HG02623 (cell line): Measurements from ENCODE around the gene CDC73.
A peak's percentile ranks its signal among the peaks of the same experiment; 100 is the strongest.

Experiments used
- ATAC-seq: cut with Tn5 transposase; IDR thresholded peaks from one replicate; pipeline ENCODE4 v1.9.1; 2021; ENCODE audit warnings: moderate library complexity; ENCODE audit not compliant: unreplicated experiment

CDC73 gene

DNA sequence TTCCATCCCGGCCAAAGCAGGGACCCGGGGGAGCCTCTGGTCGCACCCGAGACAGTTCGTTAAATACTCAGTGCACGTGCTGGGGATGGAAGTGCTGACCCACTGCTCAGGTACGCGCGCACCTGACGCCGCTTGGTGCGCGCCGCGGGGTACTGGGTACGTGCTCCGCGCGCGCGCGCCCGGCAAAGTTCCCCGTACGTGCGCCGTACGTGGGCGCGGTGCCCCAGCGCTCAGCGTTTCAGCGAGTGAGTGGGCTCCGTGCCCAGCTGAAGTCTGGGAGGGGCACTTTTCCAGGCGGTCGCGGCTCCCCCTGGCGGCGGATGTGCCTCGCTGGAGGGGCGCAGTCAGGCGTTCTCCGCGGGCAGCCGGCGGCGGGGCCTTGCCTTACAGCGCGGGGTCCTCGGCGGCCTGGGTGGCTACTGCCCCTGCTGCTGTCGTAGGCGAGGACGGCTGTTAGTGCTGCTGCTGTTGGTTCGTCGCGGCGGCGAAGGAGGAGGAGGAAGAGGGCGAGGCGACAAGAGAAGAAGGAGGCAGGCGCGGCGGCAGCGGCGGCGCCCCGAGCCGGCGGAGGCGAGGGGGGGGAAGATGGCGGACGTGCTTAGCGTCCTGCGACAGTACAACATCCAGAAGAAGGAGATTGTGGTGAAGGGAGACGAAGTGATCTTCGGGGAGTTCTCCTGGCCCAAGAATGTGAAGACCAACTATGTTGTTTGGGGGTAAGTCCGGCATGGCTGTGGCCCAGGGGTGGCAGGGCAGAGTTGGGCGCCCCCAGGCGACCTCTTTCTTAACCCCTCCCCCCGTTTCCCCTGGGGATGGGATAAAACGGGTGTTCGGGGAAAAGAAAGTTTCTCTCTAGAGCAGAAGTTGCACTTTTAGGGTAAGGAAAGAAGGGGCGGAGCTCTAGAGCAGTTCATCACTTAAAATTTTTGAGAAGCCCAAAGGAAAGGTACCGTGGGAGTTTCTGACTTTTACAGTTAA lies at the start of gene CDC73:
Gene CDC73, plus strand, starts transcription at position 416 of the 978 bp plus-strand sequence. Its CDS starts 170 bp downstream, at position 586.
- peak; percentile 89 for ATAC-seq

DNA sequence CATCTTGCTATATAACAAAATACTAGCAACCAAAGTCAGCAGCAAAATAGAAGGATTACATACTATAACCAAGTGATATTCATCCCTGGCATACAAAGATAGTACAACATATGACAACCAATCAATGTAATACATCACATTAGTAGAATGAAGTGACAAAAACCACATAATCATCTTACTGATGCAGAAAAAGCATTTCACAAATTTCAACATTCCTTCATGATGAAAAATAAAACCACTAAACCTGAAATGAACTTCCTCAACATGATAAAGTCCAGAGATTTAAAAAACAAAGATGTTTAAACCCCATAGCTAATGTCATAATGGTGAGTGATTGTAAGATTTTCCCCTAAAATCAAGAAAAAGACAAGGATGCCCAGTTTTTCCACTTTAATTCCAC lies 43.8 kb upstream of the CDC73 start:
- no peak for ATAC-seq

DNA sequence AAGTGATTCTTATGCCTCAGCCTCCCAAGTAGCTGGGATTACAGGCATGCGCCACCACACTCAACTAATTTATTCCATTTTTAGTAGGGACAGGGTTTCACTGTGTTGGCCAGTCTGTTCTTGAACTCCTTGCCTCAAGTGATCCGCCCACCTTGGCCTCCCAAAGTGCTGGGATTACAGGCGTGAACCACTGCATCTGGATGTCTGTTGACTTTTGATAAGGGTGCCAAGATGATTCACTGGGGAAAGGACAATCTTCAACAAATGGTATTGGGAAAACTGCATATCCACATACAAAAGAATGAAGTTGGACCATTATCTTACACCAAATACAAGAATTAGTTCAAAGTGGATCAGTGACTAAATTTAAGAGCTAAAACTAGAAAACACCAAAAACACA lies 42.6 kb upstream of the CDC73 start:
- ATAC-seq: no peak

DNA sequence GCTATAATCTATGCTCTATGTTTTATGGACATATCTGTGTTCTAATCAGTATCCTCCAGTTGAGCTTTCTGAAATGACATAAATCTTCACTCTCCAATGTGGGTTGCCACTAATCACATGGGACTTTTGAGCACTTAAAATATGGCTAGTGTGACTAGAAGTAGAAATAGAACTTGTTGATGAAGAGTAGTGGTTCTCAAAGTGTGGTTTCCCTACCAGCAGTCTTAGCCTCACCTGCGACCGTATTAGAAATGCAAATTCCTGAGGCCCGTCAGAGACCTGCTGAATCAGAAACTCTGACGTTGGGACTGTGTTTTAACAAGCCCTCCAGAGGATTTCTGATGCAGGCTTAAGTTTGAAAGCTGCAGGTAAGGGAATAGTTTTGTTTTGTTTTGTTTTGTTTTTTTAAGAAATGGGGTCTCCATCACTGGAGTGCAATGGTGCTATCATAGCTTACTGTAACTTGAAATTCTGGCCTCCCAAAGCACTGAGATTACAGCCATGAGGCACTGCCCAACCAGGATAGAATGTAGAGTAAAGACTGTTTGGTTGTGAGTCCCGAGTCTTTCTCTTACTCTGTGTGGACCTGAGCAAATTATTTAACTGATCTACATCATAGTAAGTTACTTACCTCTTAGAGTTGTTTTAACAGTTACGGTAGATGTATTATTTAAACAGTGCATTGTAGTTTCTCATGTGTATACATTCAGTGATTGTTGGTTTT lies 38.3 kb upstream of the CDC73 start:
- ATAC-seq: peak; percentile 97

DNA sequence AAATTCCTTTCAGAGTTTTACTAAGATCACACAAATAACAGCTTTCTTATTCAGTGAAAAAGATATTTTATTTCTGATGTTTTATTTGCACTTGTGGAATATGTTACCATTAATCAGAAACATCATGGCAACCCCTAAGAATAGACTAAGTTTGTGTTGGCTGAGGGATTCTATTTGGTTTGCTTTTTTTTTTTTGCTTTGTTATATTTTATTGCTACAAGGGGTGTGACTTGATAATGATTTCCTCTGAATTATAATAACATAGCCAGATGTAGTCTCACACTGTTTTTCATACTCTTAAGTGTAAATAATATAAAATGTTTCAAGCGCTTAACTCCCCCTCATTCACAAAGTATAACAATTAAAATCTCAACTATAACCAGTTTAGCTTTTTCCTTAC lies 36.6 kb upstream of the CDC73 start:
- no peak for ATAC-seq

DNA sequence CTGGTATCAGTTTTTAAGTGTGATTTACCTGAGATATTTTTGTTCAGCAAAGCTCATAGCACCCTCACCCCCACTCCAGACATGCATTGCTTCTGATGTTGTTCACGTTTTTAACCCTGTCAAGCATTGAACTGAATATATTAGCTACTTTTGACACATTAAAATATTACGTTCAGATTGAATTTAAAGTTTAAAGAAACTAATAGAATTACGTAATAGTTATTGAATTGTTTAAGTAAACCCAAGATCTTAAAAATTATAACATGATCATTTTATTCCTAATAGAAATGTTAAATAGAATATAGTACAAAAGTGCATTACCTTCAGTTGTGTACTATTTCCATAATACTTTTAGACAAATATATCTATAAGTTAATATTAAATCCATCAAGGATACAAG lies 35.5 kb upstream of the CDC73 start:
- ATAC-seq: no peak

DNA sequence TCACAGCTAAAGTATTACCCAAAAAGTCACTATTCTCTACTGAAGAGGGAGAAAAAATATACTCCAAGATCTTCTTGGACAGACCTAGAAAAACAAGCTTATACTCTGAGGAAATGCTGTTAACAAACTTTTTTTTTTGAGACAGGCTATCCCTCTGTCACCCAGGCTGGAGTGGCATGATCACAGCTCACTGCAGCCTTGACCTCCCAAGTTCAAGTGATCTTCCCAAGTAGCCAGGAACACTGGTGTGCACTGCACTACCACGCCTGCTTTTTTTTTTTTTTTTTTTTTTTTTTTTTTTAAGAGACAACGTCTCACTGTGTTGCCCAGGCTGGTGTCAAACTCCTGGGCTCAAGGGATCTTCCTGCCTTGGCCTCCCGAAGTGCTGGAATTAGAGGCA lies 33.9 kb upstream of the CDC73 start:
- ATAC-seq: no peak

DNA sequence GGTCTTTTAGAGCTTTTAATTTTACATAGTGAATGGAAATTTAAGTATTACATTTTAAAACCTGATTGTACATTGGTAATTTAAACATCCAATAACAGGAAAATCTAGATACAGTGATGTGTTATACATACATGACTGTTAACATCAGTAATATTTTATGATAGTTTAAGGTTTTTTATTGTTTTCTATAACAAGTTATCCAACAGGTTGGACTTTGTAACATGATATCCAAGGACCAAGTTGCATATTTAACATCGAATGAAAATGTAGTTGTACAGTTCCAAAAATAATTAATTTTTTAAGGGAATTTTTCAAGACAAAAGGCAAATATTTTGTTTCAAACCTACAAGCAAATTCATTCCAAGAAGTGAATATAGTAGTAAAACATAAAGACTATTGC lies 31.0 kb upstream of the CDC73 start:
- no peak for ATAC-seq

DNA sequence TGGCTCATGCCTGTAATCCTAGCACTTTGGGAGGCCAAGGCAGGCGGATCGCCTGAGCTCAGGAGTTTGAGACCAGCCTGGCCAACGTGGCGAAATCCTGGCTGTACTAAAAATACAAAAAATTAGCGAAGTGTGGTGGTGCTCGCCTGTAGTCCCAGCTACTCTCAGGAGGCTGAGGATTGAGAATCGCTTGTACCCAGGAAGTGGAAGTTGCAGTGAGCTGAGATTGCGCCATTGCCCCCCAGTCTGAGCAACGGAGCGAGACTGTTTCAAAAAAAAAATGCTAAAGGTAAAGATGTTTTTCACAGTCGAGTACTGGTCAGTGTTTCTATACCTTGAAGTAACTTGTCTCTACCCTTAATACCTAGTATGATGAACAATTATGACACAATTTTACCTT lies 27.7 kb upstream of the CDC73 start:
- ATAC-seq: no peak

DNA sequence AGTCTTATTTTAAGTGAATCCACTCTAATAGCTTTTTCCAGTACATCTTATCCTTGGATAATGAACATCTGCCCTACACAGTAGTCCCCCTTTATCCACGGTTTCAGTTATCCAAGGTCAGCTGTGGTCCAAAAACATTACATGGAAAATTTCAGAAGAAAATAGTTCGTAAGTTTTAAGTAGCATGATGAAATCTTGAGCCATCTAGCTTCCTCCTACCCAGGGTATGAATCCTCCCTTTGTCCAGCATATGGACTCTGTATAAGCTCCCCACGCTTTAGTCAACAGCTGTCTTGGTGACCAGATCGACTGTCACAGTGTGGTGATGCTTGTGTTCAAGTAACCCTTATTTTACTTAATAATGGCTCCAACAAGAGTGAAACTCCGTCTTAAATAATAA lies 19.2 kb upstream of the CDC73 start:
- ATAC-seq: no peak

DNA sequence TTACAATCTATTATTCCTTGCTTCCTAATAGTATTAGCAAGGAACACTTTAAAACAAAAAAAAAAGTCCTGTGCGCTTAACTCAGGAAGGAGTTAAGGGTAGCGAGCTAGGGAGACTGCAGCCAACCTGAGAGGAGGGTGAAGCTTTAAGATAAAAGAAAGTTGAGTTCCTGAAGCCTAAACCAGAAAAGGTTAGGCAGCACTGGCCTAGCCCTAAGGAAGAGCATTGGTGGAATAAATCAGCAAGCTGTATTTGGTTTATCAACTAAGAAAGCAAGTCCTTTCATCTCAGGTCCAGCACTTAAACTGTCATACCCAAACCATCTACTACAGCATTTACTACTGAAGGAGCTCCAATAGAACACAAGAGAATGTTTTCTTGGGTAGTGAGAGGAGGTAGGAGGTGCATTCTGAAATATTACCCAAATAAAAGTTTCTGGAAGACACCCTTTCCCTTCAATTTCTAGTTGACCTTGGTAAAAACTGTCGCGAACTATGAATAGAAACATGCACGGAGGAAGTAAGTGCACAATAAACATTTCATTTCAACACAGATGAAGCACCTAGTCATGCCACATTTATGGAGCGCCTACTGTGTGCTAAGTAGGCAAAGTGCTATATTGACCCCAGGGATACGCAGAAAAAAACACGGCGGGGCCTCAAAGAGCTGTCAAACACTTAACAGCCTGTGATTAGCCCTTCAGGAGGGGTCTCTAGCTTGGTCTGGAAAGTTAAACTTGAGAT lies 17.9 kb upstream of the CDC73 start:
- ATAC-seq: no peak

DNA sequence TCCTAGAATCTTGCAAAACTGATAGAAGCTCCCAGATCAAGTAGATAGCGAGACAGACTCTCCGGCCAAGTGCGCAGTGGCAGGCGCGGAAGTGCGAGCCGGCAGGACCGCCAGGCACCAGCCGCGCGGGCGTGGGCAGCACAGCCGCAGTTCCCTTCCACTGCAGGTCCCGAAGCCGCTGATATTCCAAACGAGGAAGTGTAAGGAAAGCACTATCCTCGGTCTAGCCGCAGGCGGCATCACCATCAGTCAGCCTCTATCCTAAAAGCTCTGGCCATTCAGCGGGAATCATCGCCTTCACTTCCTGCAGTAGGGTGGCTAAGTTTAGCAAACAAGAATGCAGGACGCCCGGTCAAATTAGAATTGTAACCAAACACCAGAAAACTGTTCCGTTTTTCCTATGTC lies 17.3 kb upstream of the CDC73 start:
- ATAC-seq: peak; percentile 33

DNA sequence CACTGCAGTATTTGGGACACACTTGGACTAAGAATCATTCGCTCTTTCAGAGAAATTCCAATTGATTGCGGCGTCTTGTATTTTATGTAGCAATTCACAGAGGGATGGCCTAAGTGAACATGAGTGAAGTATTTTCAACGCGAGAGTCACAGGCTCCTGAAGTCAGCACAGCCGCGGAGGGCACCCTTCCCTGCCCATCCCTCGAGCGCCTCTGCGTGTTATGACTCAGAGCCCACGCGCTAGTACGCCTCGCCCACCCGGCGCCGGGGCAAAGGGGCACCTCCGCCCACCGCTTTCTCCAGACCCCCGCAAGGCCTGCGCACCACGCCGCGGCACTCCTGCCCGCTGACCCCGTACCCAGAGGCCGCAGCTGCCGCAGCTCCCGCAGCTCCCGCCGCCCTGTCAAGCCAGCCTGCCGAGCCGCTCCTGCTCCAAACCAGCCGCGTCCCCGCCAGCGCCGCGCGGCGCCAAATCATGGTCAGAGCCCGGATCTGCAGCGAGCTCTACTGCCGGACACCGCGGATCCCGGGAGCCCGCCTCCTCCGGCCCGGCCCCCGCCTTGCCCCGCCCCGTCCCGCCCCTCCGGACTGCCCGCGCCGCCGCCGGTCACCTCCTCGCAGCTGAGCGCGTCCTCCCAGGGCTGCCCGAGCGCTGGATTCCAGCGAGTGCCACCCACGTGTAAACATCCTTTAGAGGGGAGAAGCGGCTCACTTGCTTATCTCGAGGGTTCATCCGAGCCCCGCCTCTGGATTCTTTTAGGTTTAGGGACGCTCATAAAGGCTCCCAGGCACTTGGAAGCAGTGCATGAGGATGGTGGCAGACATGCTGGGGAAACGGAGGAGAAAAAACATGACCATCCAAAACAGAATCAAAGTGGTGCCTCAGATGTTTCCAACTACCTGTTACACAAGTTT lies 16.7 kb upstream of the CDC73 start, which contains the start of gene GLRX2:
Gene GLRX2, minus strand, starts transcription at position 508 of the 914 bp plus-strand sequence. Its CDS starts 32 bp downstream, at position 476.
- peak; percentile 93 for ATAC-seq

DNA sequence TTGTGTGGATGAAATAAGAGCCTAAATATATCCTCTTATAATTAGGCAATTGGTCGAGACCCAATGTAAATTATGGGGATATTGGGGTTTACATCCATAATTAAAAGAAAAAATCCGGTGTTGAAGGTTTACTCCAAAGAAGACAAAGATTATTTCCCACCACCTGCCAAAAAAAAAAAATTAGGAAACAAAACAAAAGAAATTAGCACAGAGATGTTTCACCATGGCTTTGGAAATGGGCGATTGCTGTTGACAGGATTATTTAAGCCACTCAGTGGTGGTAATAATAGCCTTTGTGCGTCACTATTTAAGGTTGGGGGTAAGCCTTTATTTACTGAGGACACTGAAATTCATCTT lies 16.0 kb upstream of the CDC73 start:
- no peak for ATAC-seq

DNA sequence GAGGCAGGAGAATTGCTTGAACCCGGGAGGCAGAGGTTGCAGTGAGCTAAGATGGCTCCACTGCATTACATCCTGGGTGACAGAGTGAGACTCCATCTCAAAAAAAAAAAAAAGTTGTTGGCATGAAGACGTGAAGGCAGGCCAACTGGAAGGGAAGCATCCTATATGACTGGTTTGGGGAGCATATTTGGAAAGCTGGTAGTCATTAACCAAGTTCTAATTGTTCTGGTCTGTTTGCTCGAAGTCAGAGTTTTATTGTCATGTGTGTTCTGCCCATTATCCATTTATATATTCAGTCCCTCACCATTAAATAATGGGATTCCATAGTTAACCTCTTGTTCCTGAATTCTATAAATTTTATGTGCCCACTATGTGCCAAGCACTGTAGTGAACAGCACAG lies 13.4 kb upstream of the CDC73 start:
- no peak for ATAC-seq

DNA sequence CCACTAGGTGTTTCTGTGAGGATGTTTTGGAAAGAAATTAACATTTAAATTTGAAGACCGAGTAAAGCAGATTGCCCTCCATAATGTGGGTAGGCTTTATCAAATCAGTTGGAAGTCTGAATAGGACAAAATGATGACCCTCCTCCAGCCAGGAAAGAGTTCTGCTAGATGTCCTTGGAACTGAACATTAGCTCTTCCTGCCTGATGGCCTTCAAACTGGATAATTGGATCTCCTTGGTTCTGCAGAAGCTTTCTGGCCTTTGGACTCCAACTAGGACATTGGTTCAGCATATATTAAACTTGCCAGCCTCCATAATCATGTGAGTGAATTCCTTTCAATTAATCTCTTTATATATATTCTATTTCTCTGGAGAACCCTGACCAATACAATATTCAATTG lies 12.2 kb upstream of the CDC73 start:
- no peak for ATAC-seq

DNA sequence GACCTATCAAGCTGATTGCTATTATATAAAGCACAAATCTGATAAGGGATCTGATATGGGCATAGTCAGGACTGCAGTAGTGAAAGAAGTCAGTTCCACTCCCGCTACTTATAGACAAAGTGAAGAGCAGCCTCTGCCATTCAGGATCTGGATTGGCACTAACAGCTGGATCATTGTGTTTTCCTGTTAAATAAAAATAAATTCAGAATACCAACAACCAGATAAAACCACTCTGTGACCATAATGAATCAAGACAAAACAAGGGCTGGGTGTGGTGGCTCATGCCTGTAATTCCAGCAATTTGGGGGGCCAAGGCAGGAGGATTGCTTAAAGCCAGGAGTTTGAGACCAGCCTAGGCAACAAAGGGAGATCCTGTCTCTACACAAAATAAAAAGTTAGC lies 11.6 kb upstream of the CDC73 start:
- ATAC-seq: no peak

DNA sequence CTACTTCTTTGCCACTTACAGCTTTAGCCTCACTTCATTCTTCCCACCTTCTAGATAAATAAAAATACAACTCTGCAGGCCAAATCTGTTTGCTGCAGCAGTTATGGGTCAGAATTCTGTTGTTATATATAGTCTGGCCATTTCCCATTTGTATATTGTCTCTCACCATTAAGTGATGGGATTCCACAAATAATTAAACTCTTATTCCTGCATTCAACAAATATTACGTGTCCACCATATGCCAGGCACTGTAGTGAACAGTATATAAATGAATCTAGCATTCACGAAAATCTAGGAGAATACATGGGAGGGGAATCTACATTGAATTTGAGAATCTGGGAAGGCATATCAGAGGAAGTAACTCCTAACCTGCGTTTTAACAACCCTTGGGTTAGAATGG lies 11.0 kb upstream of the CDC73 start:
- ATAC-seq: no peak

DNA sequence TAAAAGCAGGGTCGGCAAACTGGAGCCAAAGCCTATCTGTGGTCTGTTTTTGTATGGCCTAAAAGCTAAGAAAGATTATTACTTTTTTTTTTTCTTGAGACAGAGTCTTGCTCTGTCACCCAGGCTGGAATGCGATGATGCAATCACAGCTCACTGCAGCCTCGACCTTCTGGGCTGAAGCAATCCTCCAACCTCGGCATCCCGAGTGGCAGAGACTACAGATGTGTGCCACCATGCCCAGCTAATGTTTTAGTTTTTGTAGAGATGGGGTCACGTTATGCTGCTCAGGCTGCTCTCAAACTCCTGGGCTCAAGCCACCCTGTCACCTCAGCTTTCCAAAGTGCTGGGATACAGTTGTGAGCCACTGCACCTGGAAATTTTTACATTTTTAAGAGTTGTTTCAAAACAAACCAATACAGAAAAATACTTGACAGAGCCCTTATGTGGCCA lies 10.2 kb upstream of the CDC73 start:
- no peak for ATAC-seq

DNA sequence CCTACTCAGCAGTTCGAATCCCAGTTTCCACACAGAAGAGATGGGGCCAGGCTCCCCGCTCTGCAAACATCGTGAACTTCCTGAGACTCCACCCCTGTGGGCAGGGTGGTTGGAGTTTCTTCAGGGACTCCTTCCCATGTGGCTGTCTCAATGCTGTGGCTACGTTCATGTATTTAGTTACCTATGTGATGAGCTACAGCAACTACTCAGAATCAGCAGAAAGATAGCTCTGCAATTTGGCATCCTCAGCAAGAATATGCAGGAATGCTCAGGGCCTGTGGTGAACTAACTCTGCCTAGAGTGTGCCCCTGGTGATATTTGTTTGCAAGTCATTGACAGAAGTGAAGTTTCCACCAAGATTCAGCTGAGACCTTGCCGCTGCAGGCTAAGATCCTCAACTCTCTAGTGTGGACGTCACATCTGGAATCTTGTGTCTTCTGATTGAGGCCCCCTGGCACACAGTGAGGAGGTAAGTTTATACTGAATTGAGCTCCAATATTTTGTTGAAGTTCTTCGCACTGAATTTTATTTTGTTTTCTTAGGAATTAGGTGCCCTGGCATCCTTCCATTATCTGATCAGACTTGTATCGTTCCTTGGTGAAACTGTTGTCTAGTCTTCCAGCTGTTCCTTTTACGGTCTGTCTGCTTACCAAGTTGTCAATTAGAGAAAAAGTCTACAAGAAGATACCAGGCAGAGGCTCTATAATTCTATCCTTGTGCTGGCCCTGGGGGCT lies 8.4 kb upstream of the CDC73 start:
- ATAC-seq: no peak
